Measurements from ENCODE around the gene CYP19A1. TPM values are rescaled to one million over a fixed set of nuclear protein-coding genes. Genes with fewer than 3 reads are reported as not detected.
"Not testable (repeated sequence)": the region's sequence is repeated elsewhere in the genome, so short reads cannot be mapped to it uniquely, and the experiment has no call there.

CYP19A1 gene
- total and polyA plus RNA-seq, 9 of the 15 experiments (the other 6 are each of a cell fraction or from before 2014, with no cell fraction given): 0.16 to 0.63 (median 0.47) TPM; not detected in 3

- TF ChIP-seq, protein P1, sequence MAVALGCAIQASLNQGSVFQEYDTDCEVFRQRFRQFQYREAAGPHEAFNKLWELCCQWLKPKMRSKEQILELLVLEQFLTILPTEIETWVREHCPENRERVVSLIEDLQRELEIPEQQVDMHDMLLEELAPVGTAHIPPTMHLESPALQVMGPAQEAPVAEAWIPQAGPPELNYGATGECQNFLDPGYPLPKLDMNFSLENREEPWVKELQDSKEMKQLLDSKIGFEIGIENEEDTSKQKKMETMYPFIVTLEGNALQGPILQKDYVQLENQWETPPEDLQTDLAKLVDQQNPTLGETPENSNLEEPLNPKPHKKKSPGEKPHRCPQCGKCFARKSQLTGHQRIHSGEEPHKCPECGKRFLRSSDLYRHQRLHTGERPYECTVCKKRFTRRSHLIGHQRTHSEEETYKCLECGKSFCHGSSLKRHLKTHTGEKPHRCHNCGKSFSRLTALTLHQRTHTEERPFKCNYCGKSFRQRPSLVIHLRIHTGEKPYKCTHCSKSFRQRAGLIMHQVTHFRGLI (CRISPR knock-in tag; IDR thresholded peaks at IDR 0.05): no peak
- TF ChIP-seq CHCHD3 (CRISPR knock-in tag; IDR thresholded peaks at IDR 0.05): no peak
- no peak for TF ChIP-seq NELFE (IDR thresholded peaks at IDR 0.05; ENCODE audit: insufficient read depth, insufficient read length)
Measured at GRCh38 chr15:51189669-51190385, 148.6 kb downstream of the CYP19A1 start (continued).

DNA sequence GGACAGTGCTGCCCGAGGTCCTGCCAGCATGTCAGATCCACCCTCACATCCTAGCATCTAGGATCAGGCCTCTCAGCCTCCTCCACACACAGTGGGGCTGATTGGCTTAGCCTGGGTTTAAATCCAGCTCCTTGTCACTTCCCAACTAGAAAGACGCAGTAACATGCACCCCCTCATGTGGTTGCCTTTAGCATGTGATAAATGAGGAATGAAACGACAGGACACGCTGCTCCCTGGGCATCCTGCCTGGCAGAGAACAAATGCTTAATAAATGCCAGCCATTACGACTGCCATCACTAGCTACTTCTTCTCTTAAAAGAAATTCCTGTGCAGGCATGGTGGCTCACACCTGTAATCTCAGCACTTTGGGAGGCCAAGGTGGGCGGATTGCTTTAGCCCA is 149.6 kb downstream of the CYP19A1 start:
- H3K79me2 ChIP-seq (ENCODE audit: control insufficient read depth, insufficient read depth, low read length); H3K9me1 ChIP-seq (ENCODE audit: control insufficient read depth, insufficient read depth, low read length); BruUV-seq (replicated peaks); H3K4me3 ChIP-seq; H3K9ac ChIP-seq (ENCODE audit: insufficient read depth in 1 of 2, low read depth in 2 of 2, low read length in 2 of 2); POLR2A ChIA-PET; intact Hi-C loops (cut with micrococcal nuclease); ATAC-seq; H3K9me3 ChIP-seq (replicated peaks; ENCODE audit: control insufficient read depth, insufficient read depth, low read depth, low read length); CTCF ChIA-PET (ENCODE audit: low intra/inter-chr PET ratio); FAIRE-seq; H3K27me3 ChIP-seq (ENCODE audit: control insufficient read depth in 2 of 2, insufficient read depth in 2 of 2, low read length in 2 of 2); H2AFZ ChIP-seq (ENCODE audit: low read depth, low read length); H3K27ac ChIP-seq (ENCODE audit: extremely low read depth, low read depth, low read length); H3K4me2 ChIP-seq (ENCODE audit: insufficient read depth, low read length); in situ Hi-C loops (cut with MboI); DNase-seq (ENCODE audit: extremely low read depth in 1 of 4, low spot score in 3 of 4); H3K36me3 ChIP-seq (ENCODE audit: control insufficient read depth, insufficient read depth, low read length); H4K20me1 ChIP-seq (replicated peaks; ENCODE audit: control insufficient read depth, insufficient read depth, low read length): not testable (repeated sequence)
- peaks cover 2 to 26% of the 10 kb centered on the region in 2 experiments; a peak in 4 of 5 replicates for H3K4me1 ChIP-seq (replicated peaks in 1 of 2; ENCODE audit: control insufficient read depth in 2 of 2, insufficient read depth in 2 of 2, low read length in 2 of 2)
- 45% methylated on average over 6 of the region's 6 CpGs for WGBS (ENCODE audit: insufficient coverage, low coverage, missing lambda C conversion rate)

Measured in K562 (cell line).